ENCODE data around the gene CAB39. TPM values are rescaled to one million over a fixed set of nuclear protein-coding genes. Genes with fewer than 3 reads are reported as not detected.
A peak's percentile ranks its signal among the peaks of the same experiment; 100 is the strongest.

The CAB39 gene
- total and polyA plus RNA-seq, 2 experiments from 2014 or later = 31.9 to 36.2 TPM

- Histone ChIP-seq H3K27ac (no peak overlapping the region), H3K9me3 (ENCODE audit: low read depth) (no peaks in the 10 kb centered on the region), H3K36me3 (no peaks in the 10 kb centered on the region), H3K27me3 (no peaks in the 10 kb centered on the region), H3K4me3 (no peak overlapping the region), H3K4me1 (ENCODE audit: low read depth) (peaks cover 12% of the 10 kb centered on the region)
- no peak for TF ChIP-seq CTCF (IDR thresholded peaks at IDR 0.05; ENCODE audit: low read depth, low read length)
- DNase-seq (ENCODE audit: low read depth in 1 of 2, low spot score in 1 of 2) = no peak
These were observed 23.2 kb downstream of the CAB39 start for GRCh38 chr2:230735884-230736283.

GRCh38 chr2:230737300-230737699, 24.7 kb downstream of the CAB39 start:
- Histone ChIP-seq H3K27ac (no peak overlapping the region), H3K36me3 (no peaks in the 10 kb centered on the region), H3K4me3 (no peak overlapping the region), H3K4me1 (ENCODE audit: low read depth) (peaks cover 12% of the 10 kb centered on the region), H3K9me3 (ENCODE audit: low read depth) (no peaks in the 10 kb centered on the region), H3K27me3 (no peaks in the 10 kb centered on the region)
- no peak for TF ChIP-seq CTCF (IDR thresholded peaks at IDR 0.05; ENCODE audit: low read depth, low read length)
- no peak for DNase-seq (ENCODE audit: low read depth in 1 of 2, low spot score in 1 of 2)

GRCh38 chr2:230737791-230738226, 25.2 kb downstream of the CAB39 start:
- Histone ChIP-seq H3K36me3 (no peaks in the 10 kb centered on the region), H3K27me3 (no peaks in the 10 kb centered on the region), H3K27ac (peak overlapping the region; percentile 65), H3K4me1 (ENCODE audit: low read depth) (peaks cover 12% of the 10 kb centered on the region), H3K9me3 (ENCODE audit: low read depth) (no peaks in the 10 kb centered on the region), H3K4me3 (no peak overlapping the region)
- DNase-seq (ENCODE audit: low read depth in 1 of 2, low spot score in 1 of 2) = peak in 1 of 2 donors; percentile 55
- TF ChIP-seq CTCF (IDR thresholded peaks at IDR 0.05; ENCODE audit: low read depth, low read length) = no peak

GRCh38 chr2:230738391-230738811, 25.8 kb downstream of the CAB39 start:
- H3K36me3 ChIP-seq = no peaks in the 10 kb centered on the region
- no peak for TF ChIP-seq CTCF (IDR thresholded peaks at IDR 0.05; ENCODE audit: low read depth, low read length)
- peak overlapping the region; percentile 65 for H3K27ac ChIP-seq
- no peaks in the 10 kb centered on the region for H3K9me3 ChIP-seq (ENCODE audit: low read depth)
- peaks cover 12% of the 10 kb centered on the region for H3K4me1 ChIP-seq (ENCODE audit: low read depth)
- H3K4me3 ChIP-seq = no peak overlapping the region
- no peaks in the 10 kb centered on the region for H3K27me3 ChIP-seq
- peak in 1 of 2 donors; percentile 53 for DNase-seq (ENCODE audit: low read depth in 1 of 2, low spot score in 1 of 2)

- TF ChIP-seq CTCF (IDR thresholded peaks at IDR 0.05; ENCODE audit: low read depth, low read length) = no peak
- no peak for DNase-seq (ENCODE audit: low read depth in 1 of 2, low spot score in 1 of 2)
- Histone ChIP-seq H3K4me3 (no peak overlapping the region), H3K4me1 (ENCODE audit: low read depth) (peaks cover 12% of the 10 kb centered on the region), H3K27ac (peak overlapping the region; percentile 65), H3K27me3 (no peaks in the 10 kb centered on the region), H3K36me3 (no peaks in the 10 kb centered on the region), H3K9me3 (ENCODE audit: low read depth) (no peaks in the 10 kb centered on the region)
These were observed 26.3 kb downstream of the CAB39 start for GRCh38 chr2:230738924-230739323.

GRCh38 chr2:230739961-230740360, 27.3 kb downstream of the CAB39 start:
- Histone ChIP-seq H3K4me3 (no peak overlapping the region), H3K36me3 (no peaks in the 10 kb centered on the region), H3K27ac (no peak overlapping the region), H3K9me3 (ENCODE audit: low read depth) (no peaks in the 10 kb centered on the region), H3K4me1 (ENCODE audit: low read depth) (peaks cover 12% of the 10 kb centered on the region), H3K27me3 (no peaks in the 10 kb centered on the region)
- DNase-seq (ENCODE audit: low read depth in 1 of 2, low spot score in 1 of 2) = no peak
- TF ChIP-seq CTCF (IDR thresholded peaks at IDR 0.05; ENCODE audit: low read depth, low read length) = no peak

Measured in cardiac muscle cell (in vitro differentiated cells and primary cell).